ENCODE data around the gene SDHAF4. TPM values are rescaled to one million over a fixed set of nuclear protein-coding genes. Genes with fewer than 3 reads are reported as not detected.
A peak's percentile ranks its signal among the peaks of the same experiment; 100 is the strongest.

SDHAF4 gene
- total and polyA plus RNA-seq, 2 donors (not counting 1 experiment from before 2014, with no cell fraction given): 2.7 to 9.2 TPM

- no peaks in the 10 kb centered on the region for H3K9me3 ChIP-seq (ENCODE audit: control insufficient read depth, insufficient read depth, low read depth, low read length)
- no peak overlapping the region for H3K9ac ChIP-seq (ENCODE audit: insufficient read depth, low read length)
- no peaks in the 10 kb centered on the region for H3K27me3 ChIP-seq (ENCODE audit: control insufficient read depth, insufficient read depth, low read length)
- H3K27ac ChIP-seq (ENCODE audit: insufficient read depth, low read length): no peak overlapping the region
- no peaks in the 10 kb centered on the region for H3K36me3 ChIP-seq (ENCODE audit: control insufficient read depth, insufficient read depth, low read length)
- H3K4me1 ChIP-seq (ENCODE audit: control insufficient read depth, extremely low read depth, insufficient read depth, low read length): no peaks in the 10 kb centered on the region
- no peaks in the 10 kb centered on the region for H4K20me1 ChIP-seq (ENCODE audit: control insufficient read depth, extremely low read depth, insufficient read depth, low read length)
- no peak for TF ChIP-seq EZH2 (IDR thresholded peaks at IDR 0.05; ENCODE audit: low read length, missing control alignments)
- no peak for TF ChIP-seq CTCF (conservative IDR thresholded peaks at IDR 0.05 in 1 of 2, IDR thresholded peaks at IDR 0.05 in 1 of 2; ENCODE audit: low read depth in 1 of 2, low read length in 2 of 2)
- H3K79me2 ChIP-seq (ENCODE audit: control insufficient read depth, insufficient read depth, low read length): no peaks in the 10 kb centered on the region
- H3K4me3 ChIP-seq (replicated peaks in 1 of 4; ENCODE audit: control extremely low read depth in 1 of 4, insufficient read depth in 1 of 4, low read depth in 3 of 4, low read length in 4 of 4): no peak overlapping the region
- no peak for DNase-seq (ENCODE audit: low read depth in 2 of 2)
- no peak overlapping the region for H3K4me2 ChIP-seq (ENCODE audit: extremely low read depth, insufficient read depth, low read length)
- no peak overlapping the region for H2AFZ ChIP-seq (ENCODE audit: low read length)
Observed at GRCh38 chr6:70524721-70525286, 41.9 kb upstream of the SDHAF4 start.

- H3K4me1 ChIP-seq (ENCODE audit: control insufficient read depth, extremely low read depth, insufficient read depth, low read length): no peaks in the 10 kb centered on the region
- no peak overlapping the region for H3K9ac ChIP-seq (ENCODE audit: insufficient read depth, low read length)
- DNase-seq (ENCODE audit: low read depth in 2 of 2): peak; percentile 35 to 90
- H3K27ac ChIP-seq (ENCODE audit: insufficient read depth, low read length): no peak overlapping the region
- H3K36me3 ChIP-seq (ENCODE audit: control insufficient read depth, insufficient read depth, low read length): no peaks in the 10 kb centered on the region
- no peaks in the 10 kb centered on the region for H3K79me2 ChIP-seq (ENCODE audit: control insufficient read depth, insufficient read depth, low read length)
- H3K9me3 ChIP-seq (ENCODE audit: control insufficient read depth, insufficient read depth, low read depth, low read length): no peaks in the 10 kb centered on the region
- no peak overlapping the region for H3K4me2 ChIP-seq (ENCODE audit: extremely low read depth, insufficient read depth, low read length)
- H3K4me3 ChIP-seq (replicated peaks in 1 of 4; ENCODE audit: control extremely low read depth in 1 of 4, insufficient read depth in 1 of 4, low read depth in 3 of 4, low read length in 4 of 4): no peak overlapping the region
- H4K20me1 ChIP-seq (ENCODE audit: control insufficient read depth, extremely low read depth, insufficient read depth, low read length): no peaks in the 10 kb centered on the region
- no peaks in the 10 kb centered on the region for H3K27me3 ChIP-seq (ENCODE audit: control insufficient read depth, insufficient read depth, low read length)
- no peak for TF ChIP-seq CTCF (conservative IDR thresholded peaks at IDR 0.05 in 1 of 2, IDR thresholded peaks at IDR 0.05 in 1 of 2; ENCODE audit: low read depth in 1 of 2, low read length in 2 of 2)
- no peak for TF ChIP-seq EZH2 (IDR thresholded peaks at IDR 0.05; ENCODE audit: low read length, missing control alignments)
- H2AFZ ChIP-seq (ENCODE audit: low read length): no peak overlapping the region
Observed at GRCh38 chr6:70527071-70527737, 39.5 kb upstream of the SDHAF4 start.

- Histone ChIP-seq H3K4me1 (ENCODE audit: control insufficient read depth, extremely low read depth, insufficient read depth, low read length) (no peaks in the 10 kb centered on the region), H3K36me3 (ENCODE audit: control insufficient read depth, insufficient read depth, low read length) (no peaks in the 10 kb centered on the region), H3K27me3 (ENCODE audit: control insufficient read depth, insufficient read depth, low read length) (no peaks in the 10 kb centered on the region), H2AFZ (ENCODE audit: low read length) (no peak overlapping the region), H3K9ac (ENCODE audit: insufficient read depth, low read length) (no peak overlapping the region), H3K9me3 (ENCODE audit: control insufficient read depth, insufficient read depth, low read depth, low read length) (no peaks in the 10 kb centered on the region), H3K4me3 (replicated peaks in 1 of 4; ENCODE audit: control extremely low read depth in 1 of 4, insufficient read depth in 1 of 4, low read depth in 3 of 4, low read length in 4 of 4) (no peak overlapping the region), H3K4me2 (ENCODE audit: extremely low read depth, insufficient read depth, low read length) (no peak overlapping the region), H3K27ac (ENCODE audit: insufficient read depth, low read length) (no peak overlapping the region), H3K79me2 (ENCODE audit: control insufficient read depth, insufficient read depth, low read length) (no peaks in the 10 kb centered on the region), H4K20me1 (ENCODE audit: control insufficient read depth, extremely low read depth, insufficient read depth, low read length) (no peaks in the 10 kb centered on the region)
- TF ChIP-seq CTCF (conservative IDR thresholded peaks at IDR 0.05 in 1 of 2, IDR thresholded peaks at IDR 0.05 in 1 of 2; ENCODE audit: low read depth in 1 of 2, low read length in 2 of 2) (no peak), EZH2 (IDR thresholded peaks at IDR 0.05; ENCODE audit: low read length, missing control alignments) (no peak)
- DNase-seq (ENCODE audit: low read depth in 2 of 2): no peak
Observed at GRCh38 chr6:70530023-70530422, 36.7 kb upstream of the SDHAF4 start.
